Measurements from ENCODE around the gene CDK2.

The CDK2 gene

GRCh38 chr12:56017181-56017580 is 50.6 kb downstream of the CDK2 start:
- no peak for DNase-seq

GRCh38 chr12:56018356-56018755 is 51.7 kb downstream of the CDK2 start:
- DNase-seq: no peak

GRCh38 chr12:56020423-56021184 is 54.0 kb downstream of the CDK2 start, which contains the start of gene IKZF4:
Gene IKZF4, plus strand, starts transcription at chr12:56021043. Its CDS starts 451 bp downstream, at chr12:56021494.
- DNase-seq: peak; percentile 25

- DNase-seq: no peak
These were observed 55.4 kb downstream of the CDK2 start for GRCh38 chr12:56021889-56022497.

Measured in CD4-positive, alpha-beta T cell treated with Interleukin-17A for 1 hour (primary cell).